Thyroid gland (tissue), 4 donors: ENCODE measurements around the gene CAMK1G.

ENCODE experiments used
- CTCF ChIP-seq, 6 experiments: fragments of 200-600 bp in 3 of 6; fragments of 450-650 bp in 3 of 6; sonication (generic) in 3 of 6; IDR thresholded peaks; one replicate each; pipeline ENCODE4 v1.5.1; 2016 to 2019; ENCODE audit warnings: antibody characterized with exemption in 6 of 6, mild to moderate bottlenecking in 2 of 6, inconsistent platforms in 1 of 6, moderate library complexity in 1 of 6
- POLR2A ChIP-seq, 2 donors: fragments of 450-650 bp; IDR thresholded peaks; one replicate each; pipeline ENCODE4 v1.6.1; 2017; ENCODE audit warnings: antibody characterized with exemption in 2 of 2, mild to moderate bottlenecking in 2 of 2, moderate library complexity in 1 of 2

- TF ChIP-seq CTCF (IDR thresholded peaks at IDR 0.05) (no peak), POLR2A (IDR thresholded peaks at IDR 0.05) (no peak)
Measured at GRCh38 chr1:209613400-209614150, 30.1 kb downstream of the CAMK1G start.
